Transverse colon (tissue), 4 donors: ENCODE data around the gene S100A2. TPM values are rescaled to one million over a fixed set of nuclear protein-coding genes. Genes with fewer than 3 reads are reported as not detected.

Experiments used
- DNase-seq: peaks from one replicate; pipeline ENCODE4 v3.0.0-alpha.2; 2019
- H3K27ac ChIP-seq, 4 donors: fragments of 200-600 bp; sonication (generic); 2 replicates each; pipeline ENCODE4 v1.5.1; 2016 to 2018; ENCODE audit warnings: inconsistent platforms in 4 of 4
- H3K27me3 ChIP-seq: fragments of 200-600 bp; sonication (generic); 2 replicates; pipeline ENCODE4 v1.5.1; 2017; ENCODE audit warnings: inconsistent platforms
- H3K36me3 ChIP-seq, 4 donors: fragments of 200-600 bp; sonication (generic); 2 replicates each; pipeline ENCODE4 v1.5.1; 2017 to 2019; ENCODE audit warnings: inconsistent platforms in 4 of 4
- H3K4me1 ChIP-seq, 4 donors: fragments of 200-600 bp; sonication (generic); 2 replicates each; pipeline ENCODE4 v1.5.1; 2017 to 2020; ENCODE audit warnings: inconsistent platforms in 4 of 4
- H3K4me3 ChIP-seq, 4 donors: fragments of 200-600 bp; sonication (generic); 1 replicate in 1 of 4; 2 replicates in 3 of 4; pipeline versions ENCODE4 v1.5.1 to v1.6.1; 2017 to 2019; ENCODE audit warnings: inconsistent platforms in 4 of 4
- H3K9me3 ChIP-seq, 2 donors: fragments of 200-600 bp; sonication (generic); 2 replicates each; pipeline ENCODE4 v1.5.1; 2017 to 2019; ENCODE audit warnings: inconsistent platforms in 2 of 2
- CTCF ChIP-seq, 5 experiments: fragments of 200-600 bp in 3 of 5; fragments of 450-650 bp in 2 of 5; sonication (generic) in 3 of 5; IDR thresholded peaks; 1 replicate in 2 of 5; 2 replicates in 3 of 5; pipeline ENCODE4 v1.5.1; 2016 to 2017; ENCODE audit warnings: antibody characterized with exemption in 5 of 5, inconsistent platforms in 3 of 5, mild to moderate bottlenecking in 2 of 5, moderate library complexity in 1 of 5
- EP300 ChIP-seq: sonication (generic); formaldehyde crosslinking; IDR thresholded peaks from one replicate; pipeline ENCODE4 v1.6.1; 2017; ENCODE audit warnings: antibody characterized with exemption, low read depth
- POLR2A ChIP-seq: fragments of 450-650 bp; IDR thresholded peaks from one replicate; pipeline ENCODE4 v1.6.1; 2016; ENCODE audit warnings: antibody characterized with exemption, mild to moderate bottlenecking, moderate library complexity
- POLR2AphosphoS5 ChIP-seq, 3 donors: sonication (generic); formaldehyde crosslinking; IDR thresholded peaks; one replicate each; pipeline ENCODE4 v1.6.1; 2016; ENCODE audit warnings: antibody characterized with exemption in 3 of 3
- WGBS, 2 donors: methylation state at CpG; one replicate each; pipeline ENCODE4 v1.1.5; 2018; ENCODE audit warnings: low coverage in 1 of 2; 5-methylcytosine and 5-hydroxymethylcytosine counted together
- in situ Hi-C, 4 donors: fragments of 200-750 bp; cut with MboI; loops; one replicate each; pipeline versions ENCODE4 v1.15.0 to v1.15.1; 2017; ENCODE audit warnings: low sequenced_read_pairs in 3 of 4, low pct_ligation_motif_present in 1 of 4, low pct_unique_long_range_greater_than_20kb in 1 of 4
- intact Hi-C: fragments of 100-400 bp; cut with DNase I; formaldehyde crosslinking; loops from one replicate; pipeline ENCODE4 v1.15.1; 2023; ENCODE audit warnings: low total_unique reads
- total RNA-seq, 4 donors: library from RNA; depleted of rRNA; stranded (reverse); fragments of >200 nt; gene quantifications; one replicate each; pipeline ENCODE4 v1.1.0, GENCODE V29; 2016

S100A2 gene
- total RNA-seq, 4 donors from 2014 or later, result 2.2 TPM; not detected in 3

- in situ Hi-C loops, result loop anchor here in 1 of 4 donors (25.0 kb wide), 1 partner anchor 453 kb away; the partner anchor contains the start of genes JTB, RAB13 and RPS27
These were observed 31.3 kb downstream of the S100A2 start for GRCh38 chr1:153534226-153534924.

GRCh38 chr1:153533689-153534201, 31.9 kb downstream of the S100A2 start:
- intact Hi-C loops, result loop anchor here (1.0 kb wide), 1 partner anchor 35 kb away; no protein-coding TSS in a partner anchor
- peak; percentile 54 for DNase-seq
- Histone ChIP-seq H3K36me3 (no peaks in the 10 kb centered on the region), H3K27ac (peak overlapping the region; percentile 95 to 100 (median 99)), H3K4me1 (peaks cover 17 to 64% (median 53%) of the 10 kb centered on the region in 4 donors), H3K27me3 (no peaks in the 10 kb centered on the region), H3K4me3 (peak overlapping the region; percentile 1 to 81 (median 74)), H3K9me3 (no peaks in the 10 kb centered on the region)
- WGBS, 2 donors, result 37% methylated on average over 13 of the region's 13 CpGs; no CpG with 5 or more reads in 1 of the 2 donors
- in situ Hi-C loops, result loop anchor here in 1 of 4 donors (25.0 kb wide), 1 partner anchor 454 kb away; the partner anchor contains the start of genes JTB, RAB13 and RPS27
- TF ChIP-seq POLR2A (no peak), POLR2AphosphoS5 (IDR thresholded peaks at IDR 0.05) (peak; percentile 7 to 40 (median 22)), EP300 (no peak)

More at GRCh38 chr1:153534226-153534924, 31.3 kb downstream of the S100A2 start:
- WGBS, 2 donors, result 59 to 100% methylated on average over 1 to 7 of the region's 7 CpGs
- Histone ChIP-seq H3K27me3 (no peaks in the 10 kb centered on the region), H3K27ac (peak overlapping the region; percentile 95 to 100 (median 99)), H3K9me3 (no peaks in the 10 kb centered on the region), H3K4me3 (peak overlapping the region; percentile 70 to 93 (median 79)), H3K36me3 (no peaks in the 10 kb centered on the region), H3K4me1 (peaks cover 17 to 65% (median 53%) of the 10 kb centered on the region in 4 donors)
- no peak for DNase-seq
- TF ChIP-seq POLR2A (no peak), CTCF (IDR thresholded peaks at IDR 0.05) (no peak)
- intact Hi-C loops, result no loop called here

GRCh38 chr1:153532769-153533599, 32.7 kb downstream of the S100A2 start:
- peak overlapping the region; percentile 1 to 81 (median 74) for H3K4me3 ChIP-seq
- in situ Hi-C loops (loop anchor here in 1 of 4 donors (25.0 kb wide), 1 partner anchor 454 kb away; the partner anchor contains the start of genes JTB, RAB13 and RPS27), intact Hi-C loops (loop anchor here (1.0 kb wide), 1 partner anchor 35 kb away; no protein-coding TSS in a partner anchor)
- TF ChIP-seq POLR2AphosphoS5 (IDR thresholded peaks at IDR 0.05) (peak; percentile 38 to 83 (median 79)), EP300 (no peak), CTCF (IDR thresholded peaks at IDR 0.05) (peak; percentile 86 to 97 (median 92)), POLR2A (peak; percentile 80)
- no peaks in the 10 kb centered on the region for H3K27me3 ChIP-seq
- no peaks in the 10 kb centered on the region for H3K36me3 ChIP-seq
- H3K4me1 ChIP-seq, result peaks cover 17 to 58% (median 52%) of the 10 kb centered on the region in 4 donors
- DNase-seq, result peak; percentile 92
- H3K27ac ChIP-seq, result peak overlapping the region; percentile 95 to 100 (median 99)
- WGBS, 2 donors, result 0 to 18% methylated on average over 2 to 33 of the region's 34 CpGs
- H3K9me3 ChIP-seq, result no peaks in the 10 kb centered on the region

- Histone ChIP-seq H3K4me3 (peak overlapping the region in 1 of 4 donors; percentile 70), H3K27me3 (no peaks in the 10 kb centered on the region), H3K4me1 (peaks cover 17 to 50% (median 46%) of the 10 kb centered on the region in 4 donors), H3K36me3 (no peaks in the 10 kb centered on the region), H3K27ac (peak overlapping the region; percentile 95 to 100 (median 99)), H3K9me3 (no peaks in the 10 kb centered on the region)
- WGBS, 2 donors, result 44 to 46% methylated on average over 2 of the region's 2 CpGs
- in situ Hi-C loops (loop anchor here in 1 of 4 donors (25.0 kb wide), 1 partner anchor 455 kb away; the partner anchor contains the start of genes JTB, RAB13 and RPS27), intact Hi-C loops (no loop called here)
- no peak for DNase-seq
- TF ChIP-seq EP300 (no peak), POLR2AphosphoS5 (IDR thresholded peaks at IDR 0.05) (no peak), POLR2A (no peak), CTCF (IDR thresholded peaks at IDR 0.05) (no peak)
These were observed 33.5 kb downstream of the S100A2 start for GRCh38 chr1:153532181-153532580.
